B cell (primary cell): Measurements from ENCODE around the gene ATF4. TPM values are rescaled to one million over a fixed set of nuclear protein-coding genes. Genes with fewer than 3 reads are reported as not detected.

Experiments used
- ATAC-seq: fragments of 200-7000 bp; cut with Tn5 transposase; one replicate; pipeline ENCODE4 v1.10.0; 2021; ENCODE audit warnings: low read depth, mild to moderate bottlenecking, moderate number of reproducible peaks, moderate library complexity
- CTCF ChIA-PET: fragments of 350-600 bp; sonication (Branson Sonifier 250); formaldehyde crosslinking; loops from one replicate; lab custom pipeline; 2021; ENCODE audit warnings: antibody characterized with exemption, inconsistent platforms; lab: Charles Lee
- POLR2A ChIA-PET: fragments of 350-600 bp; sonication (Branson Sonifier 250); formaldehyde crosslinking; loops from one replicate; lab custom pipeline; 2021; ENCODE audit warnings: antibody characterized with exemption; lab: Charles Lee
- DNase-seq: peaks from one replicate; pipeline ENCODE4 v3.0.0; 2013
- H2AFZ ChIP-seq: 2 replicates; pipeline ENCODE4 v1.6.1; 2012; ENCODE audit warnings: mild to moderate bottlenecking, low read depth, low read length; ENCODE audit not compliant: insufficient read depth, poor library complexity, severe bottlenecking
- H3K27ac ChIP-seq, 2 donors: 1 replicate in 1 of 2; 2 replicates in 1 of 2; pipeline ENCODE4 v1.5.1; 2012 to 2013; ENCODE audit warnings: low read length in 2 of 2, mild to moderate bottlenecking in 2 of 2, moderate library complexity in 1 of 2
- H3K27me3 ChIP-seq, 4 experiments: fragments of 200-600 bp in 1 of 4; sonication (generic) in 1 of 4; replicated peaks in 1 of 4; 1 replicate in 2 of 4; 2 replicates in 2 of 4; pipeline versions ENCODE4 v1.6.1 to v1.7.0; 2013 to 2016; ENCODE audit warnings: low read length in 3 of 4, mild to moderate bottlenecking in 2 of 4, mixed read lengths in 1 of 4, moderate library complexity in 1 of 4; ENCODE audit not compliant: insufficient read depth in 4 of 4, control insufficient read depth in 3 of 4; ENCODE audit errors: control extremely low read depth in 1 of 4
- H3K36me3 ChIP-seq, 2 experiments: replicated peaks in 1 of 2; 1 replicate in 1 of 2; 2 replicates in 1 of 2; pipeline versions ENCODE4 v1.6.1 to v1.7.1; 2013; ENCODE audit warnings: low read length in 1 of 2; ENCODE audit not compliant: insufficient read depth in 2 of 2, control insufficient read depth in 1 of 2; ENCODE audit errors: control extremely low read depth in 1 of 2, extremely low read depth in 1 of 2
- H3K4me1 ChIP-seq, 2 donors: fragments of 200-600 bp in 1 of 2; sonication (generic) in 1 of 2; 1 replicate in 1 of 2; 2 replicates in 1 of 2; pipeline versions ENCODE4 v1.5.1 to v1.6.1; 2013 to 2017; ENCODE audit warnings: low read length in 2 of 2; ENCODE audit not compliant: control insufficient read depth in 2 of 2, insufficient read depth in 2 of 2
- H3K4me2 ChIP-seq: replicated peaks from 2 replicates; pipeline ENCODE3; 2012; ENCODE audit warnings: mild to moderate bottlenecking, low read depth, low read length; ENCODE audit not compliant: poor library complexity, severe bottlenecking
- H3K4me3 ChIP-seq, 5 experiments: fragments of 200-600 bp in 1 of 5; sonication (generic) in 1 of 5; 1 replicate in 3 of 5; 2 replicates in 2 of 5; pipeline versions ENCODE4 v1.5.1 to v1.7.0; 2011 to 2016; ENCODE audit warnings: low read length in 4 of 5, mild to moderate bottlenecking in 4 of 5, low read depth in 2 of 5, control low read depth in 1 of 5, moderate library complexity in 1 of 5; ENCODE audit not compliant: insufficient read depth in 1 of 5; ENCODE audit errors: control extremely low read depth in 1 of 5, extremely low read depth in 1 of 5
- H3K79me2 ChIP-seq: fragments of 200-600 bp; sonication (generic); one replicate; pipeline ENCODE4 v1.6.0; 2016; ENCODE audit warnings: low read length; ENCODE audit not compliant: control insufficient read depth, insufficient read depth
- H3K9ac ChIP-seq: fragments of 200-600 bp; sonication (generic); 2 replicates; pipeline ENCODE4 v1.6.1; 2017; ENCODE audit warnings: mild to moderate bottlenecking, low read length, moderate library complexity
- H3K9me3 ChIP-seq, 3 donors: one replicate each; pipeline versions ENCODE4 v1.6.1 to v1.7.1; 2013; ENCODE audit warnings: low read length in 2 of 3; ENCODE audit not compliant: control insufficient read depth in 2 of 3, insufficient read depth in 1 of 3; ENCODE audit errors: control extremely low read depth in 1 of 3
- H4K20me1 ChIP-seq: 2 replicates; pipeline ENCODE4 v1.6.0; 2012; ENCODE audit warnings: mild to moderate bottlenecking, low read length; ENCODE audit not compliant: insufficient read depth, control insufficient read depth, poor library complexity, severe bottlenecking
- H3K27ac Mint-ChIP-seq: one replicate; pipeline ENCODE4 v1.8.0; 2021; ENCODE audit warnings: mixed read lengths
- H3K27me3 Mint-ChIP-seq: one replicate; pipeline ENCODE4 v1.8.0; 2021; ENCODE audit warnings: mixed read lengths
- H3K4me1 Mint-ChIP-seq: one replicate; pipeline ENCODE4 v1.8.0; 2021; ENCODE audit warnings: mixed read lengths
- H3K4me3 Mint-ChIP-seq: one replicate; pipeline ENCODE4 v1.8.0; 2021; ENCODE audit warnings: mixed read lengths
- H3K9me3 Mint-ChIP-seq: one replicate; pipeline ENCODE4 v1.8.0; 2022; ENCODE audit warnings: mixed read lengths; ENCODE audit not compliant: insufficient read depth
- CTCF ChIP-seq: fragments of 200-600 bp; IDR thresholded peaks from one replicate; pipeline ENCODE4 v1.8.0; 2022; ENCODE audit warnings: antibody characterized with exemption, mild to moderate bottlenecking
- EZH2 ChIP-seq: IDR thresholded peaks from 2 replicates; pipeline ENCODE4 v1.6.1; 2012; ENCODE audit warnings: borderline replicate concordance, low read depth, mild to moderate bottlenecking, moderate library complexity, low read length; ENCODE audit not compliant: insufficient read depth, poor library complexity, severe bottlenecking
- WGBS: methylation state at CpG from one replicate; pipeline ENCODE4 v1.1.5; 2013; ENCODE audit warnings: missing lambda C conversion rate; ENCODE audit not compliant: insufficient coverage; 5-methylcytosine and 5-hydroxymethylcytosine counted together
- intact Hi-C: fragments of 100-400 bp; cut with micrococcal nuclease; formaldehyde crosslinking; loops from one replicate; pipeline ENCODE4 v1.10.0; 2022
- polyA plus RNA-seq: library from polyadenylated mRNA; depleted of rRNA; stranded (reverse); fragments of >200 nt; gene quantifications from 2 replicates; pipeline ENCODE4 v1.2.3, GENCODE V29; 2012
- total RNA-seq, 2 donors: library from RNA; stranded (reverse); fragments of 120-200 nt in 1 of 2; gene quantifications; 1 replicate in 1 of 2; 2 replicates in 1 of 2; pipeline versions ENCODE4 v1.2.3 to v1.2.4, GENCODE V29; 2013 to 2022

The ATF4 gene
- total and polyA plus RNA-seq, 2 donors (not counting 1 experiment from before 2014, with no cell fraction given), result 244 to 678 TPM

DNA sequence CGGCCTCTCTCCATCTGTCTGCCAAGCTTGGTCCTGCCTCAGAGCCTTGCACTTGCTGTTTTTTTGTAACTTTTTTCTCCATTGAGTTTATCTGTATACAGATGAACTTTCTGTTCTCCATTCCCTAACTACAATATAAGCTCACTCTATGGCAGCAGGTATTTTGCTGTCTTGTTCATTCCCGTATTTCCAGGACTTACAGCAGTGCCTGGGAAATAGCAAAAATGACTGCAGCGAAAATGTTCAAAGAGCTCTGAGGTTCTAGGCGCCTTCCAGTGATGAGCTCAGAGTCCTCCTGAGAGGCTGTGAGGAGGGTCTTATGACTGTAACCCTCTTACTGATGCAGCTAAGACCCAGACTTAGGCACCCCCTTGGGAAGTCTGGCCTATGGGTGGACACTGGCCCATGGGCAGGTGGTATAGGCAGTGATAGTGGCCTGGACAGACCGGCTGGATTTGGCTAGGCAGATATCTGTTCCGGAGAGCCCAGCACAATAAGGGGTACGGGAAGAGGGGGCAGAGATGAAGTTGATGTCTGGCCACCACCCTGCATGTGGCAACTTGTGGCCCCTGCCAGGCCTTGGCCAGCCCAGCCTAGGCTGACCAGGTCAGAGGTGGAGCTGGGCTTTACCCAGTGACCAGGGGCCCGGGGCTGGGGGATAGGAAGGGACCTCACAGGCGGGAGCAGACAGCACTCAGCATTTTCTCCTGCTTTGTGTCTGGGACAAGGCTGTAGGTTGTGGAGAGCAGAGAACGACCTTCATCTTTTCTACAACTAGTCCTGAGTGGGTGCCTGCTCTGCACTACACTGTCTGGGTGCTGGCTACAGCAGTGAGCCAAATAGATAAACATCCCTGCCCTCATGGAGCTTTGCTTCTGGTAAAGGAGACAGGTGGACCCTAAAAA, 4.6 kb downstream of the ATF4 start:
- Histone ChIP-seq H3K4me3 (no peak overlapping the region), H3K27me3 (no peaks in the 10 kb centered on the region), H3K4me1 (peaks cover 58 to 81% of the 10 kb centered on the region in 2 donors), H3K4me2 (no peak overlapping the region), H3K27ac (peak overlapping the region in 1 of 2 donors; percentile 57), H3K9ac (no peak overlapping the region), H3K36me3 (peaks cover 0 to 62% of the 10 kb centered on the region in 2 experiments), H3K9me3 (peaks cover 0 to 7% (median 0%) of the 10 kb centered on the region in 3 donors), H4K20me1 (peaks cover 79% of the 10 kb centered on the region), H3K79me2 (peaks cover 80% of the 10 kb centered on the region), H2AFZ (no peak overlapping the region)
- Mint-ChIP-seq H3K27ac (peak overlapping the region; percentile 86), H3K4me3 (peak overlapping the region; percentile 56), H3K9me3 (no peaks in the 10 kb centered on the region), H3K27me3 (no peaks in the 10 kb centered on the region), H3K4me1 (peaks cover 80% of the 10 kb centered on the region)
- WGBS, result 95% methylated on average over 5 of the region's 10 CpGs
- DNase-seq, result no peak
- intact Hi-C loops, result loop anchor here (10.0 kb wide), 1 partner anchor 650 kb away; the partner anchor contains the start of gene CBX6
- ATAC-seq, result no peak
- POLR2A ChIA-PET, result interaction anchor here (1.3 kb wide), 1 partner anchor 519 kb away, joined by 4 read pairs; no protein-coding TSS in a partner anchor
- CTCF ChIA-PET, result interaction anchor here (0.6 to 6.9 kb wide), 7 partner anchors 13 to 685 kb away, joined by 3 to 166 read pairs (median 4); partner anchors contain the start of gene TAB1
- TF ChIP-seq CTCF (no peak), EZH2 (no peak)
